GM20431 (cell line): Measurements from ENCODE around the gene C14orf39.

Source experiments
- in situ Hi-C: fragments of 300-500 bp; cut with MseI, MboI; formaldehyde crosslinking; loops from one replicate; pipeline ENCODE4 v1.15.0; 2020; ENCODE audit warnings: low sequenced_read_pairs; ENCODE audit not compliant: unreplicated experiment

C14orf39 gene, protein sequence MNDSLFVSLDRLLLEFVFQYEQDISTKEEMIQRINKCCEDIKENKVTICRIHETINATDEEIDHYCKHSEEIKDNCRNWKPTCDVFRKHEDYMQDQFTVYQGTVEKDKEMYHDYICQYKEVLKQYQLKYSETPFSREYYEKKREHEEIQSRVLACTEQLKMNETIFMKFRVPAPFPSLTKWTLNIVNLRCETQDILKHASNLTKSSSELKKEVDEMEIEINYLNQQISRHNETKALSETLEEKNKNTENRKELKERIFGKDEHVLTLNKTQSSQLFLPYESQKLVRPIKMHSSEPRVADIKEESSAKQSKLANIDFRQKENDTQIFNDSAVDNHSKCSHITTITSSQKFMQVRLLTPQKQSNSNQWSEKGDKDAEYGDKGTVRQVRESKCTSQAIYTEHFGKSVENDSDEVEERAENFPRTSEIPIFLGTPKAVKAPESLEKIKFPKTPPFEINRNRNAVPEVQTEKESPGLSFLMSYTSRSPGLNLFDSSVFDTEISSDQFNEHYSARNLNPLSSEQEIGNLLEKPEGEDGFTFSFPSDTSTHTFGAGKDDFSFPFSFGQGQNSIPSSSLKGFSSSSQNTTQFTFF

GRCh38 chr14:60485598-60486251 is at the start of gene C14orf39:
C14orf39 (minus strand) TSS chr14:60486063; CDS start chr14:60485078, 985 bp downstream.
- in situ Hi-C loops, result no loop called here

DNA sequence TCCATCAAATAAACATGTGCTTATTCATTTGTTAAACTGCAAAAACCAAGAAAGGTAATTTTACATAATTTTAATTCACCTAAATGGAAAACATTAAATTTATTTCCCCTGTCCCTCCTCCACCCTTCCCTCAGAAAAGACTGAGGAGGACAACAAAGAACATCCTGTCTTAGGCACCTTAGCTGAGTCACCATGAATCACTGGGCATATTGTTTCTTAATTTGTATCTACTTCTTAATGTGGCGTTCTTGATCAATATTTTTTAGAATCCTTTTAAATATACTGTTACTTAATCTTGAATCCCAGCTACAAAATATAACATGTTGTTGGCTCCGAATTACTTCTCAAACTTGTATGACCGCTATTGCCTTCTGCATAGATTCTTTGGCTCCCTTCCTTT is 46.6 kb upstream of the C14orf39 start:
- in situ Hi-C loops, result no loop called here

DNA sequence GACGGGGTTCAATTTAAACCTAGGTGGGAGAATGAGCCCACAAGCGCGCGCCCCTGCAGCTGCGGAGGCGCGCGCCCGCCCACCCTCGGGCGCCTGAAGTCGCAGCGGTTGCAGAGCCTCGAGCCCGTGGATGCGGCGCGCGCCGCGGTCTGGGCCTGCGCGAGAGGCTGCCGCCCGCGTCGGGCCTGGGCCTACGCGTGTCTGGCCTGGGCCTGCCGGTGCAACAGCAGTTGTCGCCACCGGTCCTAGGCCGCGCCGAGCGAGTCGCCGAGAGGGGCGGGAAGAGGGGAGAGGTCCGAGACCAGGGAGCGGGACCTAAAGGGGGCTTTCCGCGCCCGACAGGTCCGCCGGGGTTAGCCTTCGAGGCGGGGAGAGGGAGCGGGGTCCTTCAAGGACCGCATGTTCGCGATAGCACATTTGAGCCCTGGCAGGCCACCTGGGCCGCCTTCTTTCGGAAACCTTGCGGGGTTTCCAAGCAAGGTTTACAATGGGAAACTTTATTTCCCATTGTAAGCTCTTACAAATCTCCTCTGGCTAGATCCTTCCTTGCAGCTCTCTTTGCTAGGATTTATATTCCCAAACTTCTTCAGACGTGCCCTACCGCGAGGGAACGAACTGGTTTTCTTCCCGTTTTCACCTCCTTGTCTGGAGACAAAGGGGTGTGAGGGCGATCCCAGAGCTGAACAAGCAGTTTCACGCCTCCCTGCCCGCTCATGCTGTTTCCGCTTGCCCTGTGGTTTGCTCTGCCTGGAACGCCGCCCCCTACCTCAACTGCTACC is 29.8 kb upstream of the C14orf39 start:
- in situ Hi-C loops, result no loop called here

DNA sequence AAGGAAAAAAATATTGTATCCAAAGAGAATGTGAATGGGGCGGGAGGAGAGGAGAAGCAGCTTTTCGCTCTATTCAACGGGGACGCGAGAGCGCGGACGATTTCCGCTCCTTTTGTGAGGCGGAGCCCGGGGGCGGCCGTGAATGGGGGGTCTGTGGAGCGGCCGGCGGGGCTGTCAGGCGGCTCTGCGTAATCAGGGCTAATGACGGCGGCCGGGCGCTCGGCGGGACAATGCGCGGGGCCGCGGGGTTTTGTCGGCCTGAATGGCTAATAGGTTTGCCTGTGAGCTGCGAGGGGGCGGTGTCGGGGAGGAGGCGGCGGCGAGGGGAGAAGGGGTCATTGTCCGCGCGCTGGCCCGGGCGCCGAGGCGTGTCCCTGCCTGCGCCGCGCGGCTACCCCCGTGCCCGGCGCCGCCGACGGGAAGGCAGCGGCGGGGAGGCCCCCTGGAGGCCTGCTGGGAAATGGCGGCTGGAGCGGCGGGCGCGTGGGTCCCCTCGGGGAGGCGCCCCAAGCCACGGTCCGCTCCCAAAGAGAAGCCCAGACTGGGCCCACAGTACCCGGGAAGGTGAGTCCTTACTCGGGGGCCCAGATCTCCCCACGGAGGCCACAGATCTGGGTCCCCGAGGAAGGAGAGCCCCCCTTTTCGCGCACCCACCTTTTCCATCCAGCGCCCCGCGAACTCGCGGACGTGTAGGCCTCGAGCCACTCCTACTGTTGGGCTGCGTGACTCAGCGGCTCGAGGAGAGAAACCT is 29.1 kb upstream of the C14orf39 start:
- in situ Hi-C loops, result no loop called here

DNA sequence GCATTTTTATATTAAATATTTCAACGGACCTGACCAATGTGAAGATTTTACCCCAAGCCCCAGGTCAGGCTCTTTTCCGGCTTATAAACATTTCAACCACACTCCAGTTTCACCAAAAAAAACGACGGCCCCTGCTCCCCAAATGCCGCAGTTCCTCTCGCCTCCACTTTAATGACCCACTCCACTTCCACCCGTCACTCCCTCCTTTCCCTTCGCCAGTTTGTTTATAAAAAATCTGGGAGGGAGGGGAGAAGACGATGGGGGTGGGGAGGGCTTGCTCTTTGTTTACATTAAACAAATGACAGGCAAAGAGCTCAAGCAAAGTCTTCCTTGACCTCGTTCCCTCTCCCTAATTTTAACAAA is 28.5 kb upstream of the C14orf39 start:
- in situ Hi-C loops, result no loop called here

- in situ Hi-C loops, result no loop called here
These were observed 27.2 kb upstream of the C14orf39 start for GRCh38 chr14:60512973-60513571.

DNA sequence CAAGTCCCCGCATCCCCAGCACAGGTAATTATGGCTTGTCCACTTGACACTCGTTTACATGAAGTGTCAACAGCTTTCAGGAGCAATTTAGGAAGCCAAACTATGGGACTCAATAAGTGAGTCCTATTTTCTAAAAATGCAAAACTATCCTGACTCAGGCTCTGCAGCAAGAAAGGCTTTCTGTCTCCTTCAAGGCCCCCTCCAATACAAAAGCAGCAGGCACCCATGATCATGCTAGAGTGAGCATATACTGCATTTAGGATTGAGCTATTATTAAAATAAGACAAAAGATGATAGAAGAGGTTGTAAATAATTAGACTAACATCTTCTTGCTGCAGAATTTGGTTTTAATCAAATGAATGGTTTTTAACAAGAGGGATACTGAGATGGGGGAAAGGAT is 26.3 kb upstream of the C14orf39 start:
- in situ Hi-C loops, result no loop called here

GRCh38 chr14:60510951-60511599 is 25.2 kb upstream of the C14orf39 start:
- in situ Hi-C loops, result no loop called here

- in situ Hi-C loops, result no loop called here
These were observed 24.5 kb upstream of the C14orf39 start for GRCh38 chr14:60510254-60510950.

DNA sequence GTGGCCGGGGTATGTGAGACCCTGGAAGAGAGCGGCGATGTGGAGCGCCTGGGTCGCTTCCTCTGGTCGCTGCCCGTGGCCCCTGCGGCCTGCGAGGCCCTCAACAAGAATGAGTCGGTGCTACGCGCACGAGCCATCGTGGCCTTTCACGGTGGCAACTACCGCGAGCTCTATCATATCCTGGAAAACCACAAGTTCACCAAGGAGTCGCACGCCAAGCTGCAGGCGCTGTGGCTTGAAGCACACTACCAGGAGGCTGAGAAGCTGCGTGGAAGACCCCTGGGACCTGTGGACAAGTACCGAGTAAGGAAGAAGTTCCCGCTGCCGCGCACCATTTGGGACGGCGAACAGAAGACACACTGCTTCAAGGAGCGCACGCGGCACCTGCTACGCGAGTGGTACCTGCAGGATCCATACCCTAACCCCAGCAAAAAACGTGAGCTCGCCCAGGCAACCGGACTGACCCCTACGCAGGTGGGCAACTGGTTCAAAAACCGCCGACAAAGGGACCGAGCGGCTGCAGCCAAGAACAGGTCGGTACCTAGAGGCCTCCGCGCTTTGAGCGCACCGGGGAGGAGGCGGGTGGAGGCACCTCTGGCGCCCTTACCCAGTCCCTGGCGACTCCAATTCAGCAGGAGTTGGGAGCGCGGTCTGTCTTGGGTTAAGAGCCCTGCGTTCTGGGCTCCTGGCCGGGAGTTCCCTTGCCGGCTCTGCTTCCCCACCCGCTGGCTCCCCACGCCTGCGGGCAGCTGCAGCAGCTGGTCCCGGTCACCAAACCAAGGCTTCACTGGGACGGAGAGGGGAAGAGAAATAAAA is 23.8 kb upstream of the C14orf39 start:
- in situ Hi-C loops, result no loop called here

DNA sequence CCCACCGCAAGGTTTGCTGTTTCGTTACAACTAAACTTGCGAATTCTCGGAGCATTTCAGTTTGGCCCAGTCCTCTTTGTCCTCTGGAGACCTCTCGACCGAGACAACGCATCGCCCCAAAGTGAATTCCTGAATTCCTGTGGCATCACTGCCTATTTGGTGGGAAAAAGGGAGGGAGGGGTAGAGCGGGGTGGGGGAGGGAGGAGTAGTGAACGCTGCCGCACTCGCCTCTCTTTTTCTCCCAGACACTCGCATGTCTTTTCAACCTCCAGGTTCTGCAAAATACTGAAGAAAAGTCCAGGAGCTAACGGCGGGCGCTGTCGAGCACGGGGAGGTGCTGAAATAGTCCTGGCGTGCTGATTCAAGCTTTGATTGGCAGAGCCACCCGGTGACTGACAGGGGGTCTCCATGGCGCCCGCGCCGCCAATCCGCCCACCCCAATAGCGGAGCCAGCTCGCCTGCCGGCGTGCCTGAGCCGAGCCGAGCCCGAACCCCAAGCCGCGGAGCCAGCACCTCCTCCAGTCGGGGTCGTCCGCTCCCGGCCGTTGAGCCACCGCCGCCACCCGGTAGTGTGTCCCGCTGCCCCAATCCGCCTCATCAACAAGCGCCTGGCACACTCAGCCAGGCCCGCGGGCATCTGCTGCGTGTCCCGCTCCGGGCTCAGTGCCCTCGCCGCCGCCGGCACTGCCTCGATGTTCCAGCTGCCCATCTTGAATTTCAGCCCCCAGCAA is 23.0 kb upstream of the C14orf39 start, which contains the start of gene SIX6:
Gene SIX6, plus strand, starts transcription at position 440 of the 731 bp plus-strand sequence. Its CDS starts 253 bp downstream, at position 693.
- in situ Hi-C loops, result no loop called here

DNA sequence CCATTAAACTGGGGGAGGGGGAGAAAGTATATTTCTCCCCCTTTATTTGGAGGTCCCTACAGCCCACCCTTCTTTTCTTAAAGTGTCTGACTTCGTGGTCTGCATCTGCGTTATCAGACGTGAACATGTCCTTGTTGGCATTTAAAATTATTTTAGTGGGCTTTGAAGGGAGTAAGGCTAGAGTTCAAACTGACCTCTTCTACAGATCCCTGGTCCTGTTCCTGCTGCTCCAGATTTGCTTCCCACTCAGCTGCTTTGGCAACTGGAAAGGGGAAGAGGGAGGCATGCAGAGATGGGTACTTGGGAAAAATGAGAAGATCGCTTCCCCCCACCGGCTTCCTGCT is 22.5 kb upstream of the C14orf39 start:
- in situ Hi-C loops, result no loop called here

DNA sequence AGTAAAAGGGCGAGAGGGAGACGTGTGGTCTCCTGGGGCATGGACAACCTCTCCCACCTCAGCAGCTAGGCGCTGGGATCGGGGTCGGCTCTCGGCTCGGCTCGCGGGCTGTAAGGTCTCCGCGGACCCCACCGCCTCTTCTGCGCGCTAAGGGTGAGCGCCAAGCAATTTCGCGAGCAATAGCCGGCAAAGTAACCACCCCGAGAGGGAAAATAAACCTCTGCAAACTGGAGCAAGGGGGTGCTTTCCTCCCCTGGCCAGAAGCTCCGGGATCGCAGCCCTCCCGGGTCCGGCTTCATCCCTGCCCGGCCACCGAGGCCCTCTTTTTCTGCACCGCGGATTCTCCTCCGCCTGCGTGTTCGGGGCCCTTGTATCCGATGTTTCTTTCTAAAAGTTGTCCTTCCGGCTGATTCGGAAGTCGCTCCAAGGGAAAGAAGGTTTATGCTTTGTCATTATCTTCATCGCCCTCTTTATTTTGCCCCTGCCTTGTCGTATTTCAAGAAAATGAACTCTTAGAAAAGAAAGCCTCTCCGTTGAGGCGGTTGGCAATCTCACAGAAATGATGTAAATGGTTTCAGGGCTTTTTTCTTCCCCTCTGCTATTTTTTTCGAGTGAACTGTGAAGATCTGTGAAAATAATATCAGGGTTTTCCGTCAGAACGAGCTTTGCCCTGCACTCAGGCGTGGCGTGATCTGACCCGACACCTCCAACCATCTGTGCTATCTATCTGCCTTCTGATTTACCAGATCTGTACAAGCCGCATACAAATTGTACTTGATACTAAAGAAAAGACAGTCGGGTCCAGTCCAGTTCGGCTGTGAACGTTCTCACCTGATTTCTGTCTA is 21.3 kb upstream of the C14orf39 start:
- in situ Hi-C loops, result no loop called here

GRCh38 chr14:60506462-60506984 is 20.7 kb upstream of the C14orf39 start:
- in situ Hi-C loops, result no loop called here

DNA sequence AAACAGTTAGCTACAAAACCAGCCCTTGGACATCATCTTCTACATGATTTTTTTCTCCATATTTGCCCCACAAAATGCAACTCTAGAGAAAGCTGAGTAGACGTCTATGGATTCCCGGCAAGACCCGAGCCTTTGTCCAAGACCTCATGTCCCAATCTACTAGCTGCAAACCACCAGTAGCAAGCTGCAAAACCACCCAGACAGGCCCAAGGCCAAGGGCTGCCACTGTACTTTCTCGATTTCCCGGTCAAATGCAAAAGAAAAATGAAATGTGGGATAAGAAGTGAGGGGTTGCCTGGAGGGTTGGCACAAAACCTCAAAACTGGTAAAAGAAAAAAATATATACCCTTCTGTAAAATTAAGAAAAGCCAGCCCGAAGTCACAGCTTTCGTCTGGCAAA is 20.1 kb upstream of the C14orf39 start:
- in situ Hi-C loops, result no loop called here

DNA sequence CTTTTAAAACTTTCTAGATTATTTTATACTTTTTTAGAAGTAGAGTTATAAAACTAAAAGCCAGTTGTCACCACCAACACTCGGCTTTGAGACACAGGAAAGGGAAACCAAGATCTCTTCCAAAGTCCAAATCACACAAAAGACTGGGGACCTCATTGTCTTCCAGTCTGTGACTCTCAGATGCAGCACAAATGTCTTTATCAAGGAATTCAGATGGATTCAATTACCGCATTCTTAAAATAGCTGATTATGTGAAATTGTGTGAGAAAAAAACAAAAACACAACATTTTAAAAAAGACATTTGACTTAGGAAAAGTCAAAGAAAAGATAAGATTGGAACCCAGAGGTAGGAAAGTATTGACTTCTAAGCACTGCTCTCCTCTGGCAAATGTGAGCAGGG is 19.6 kb upstream of the C14orf39 start:
- in situ Hi-C loops, result no loop called here
